PC-9 (cell line): ENCODE measurements around the gene MAGI3.

Source experiments
- CTCF ChIP-seq: fragments of 200-600 bp; sonication (generic); conservative IDR thresholded peaks from 2 replicates; pipeline ENCODE4 v1.6.1; 2017; ENCODE audit warnings: mixed run types, antibody characterized with exemption, mild to moderate bottlenecking, moderate library complexity
- EZH2 ChIP-seq: fragments of 200-600 bp; sonication (generic); IDR thresholded peaks from 2 replicates; pipeline ENCODE4 v1.8.0; 2017; ENCODE audit warnings: antibody characterized with exemption, low read depth

- TF ChIP-seq CTCF (peak; percentile 40; the same call in 1 of the 2 replicates), EZH2 (no peak)
These were observed 1.5 kb upstream of the MAGI3 start for GRCh38 chr1:113388621-113389358.
